Neuronal stem cell (in vitro differentiated cells): ENCODE results near the gene MTG1.

Experiments used
- DNase-seq: peaks from one replicate; pipeline ENCODE4 v3.0.0-alpha.2; 2013; ENCODE audit warnings: low spot score
- H2AFZ ChIP-seq: one replicate; pipeline ENCODE4 v1.6.1; 2013; ENCODE audit warnings: mild to moderate bottlenecking, low read length, inconsistent platforms
- H2AK5ac ChIP-seq: 2 replicates; pipeline ENCODE4 v1.6.1; 2013; ENCODE audit warnings: low read depth, mild to moderate bottlenecking, inconsistent platforms, low read length, moderate library complexity, mixed read lengths
- H2BK120ac ChIP-seq: 2 replicates; pipeline ENCODE4 v1.6.1; 2013; ENCODE audit warnings: low read depth, mild to moderate bottlenecking, inconsistent platforms, low read length, moderate library complexity, mixed read lengths
- H2BK12ac ChIP-seq: one replicate; pipeline ENCODE4 v1.6.1; 2013; ENCODE audit warnings: low read length, inconsistent platforms
- H2BK15ac ChIP-seq: 2 replicates; pipeline ENCODE4 v1.6.1; 2013; ENCODE audit warnings: mild to moderate bottlenecking, low read length, inconsistent platforms, mixed read lengths
- H2BK5ac ChIP-seq: one replicate; pipeline ENCODE4 v1.6.1; 2013; ENCODE audit warnings: inconsistent platforms, mild to moderate bottlenecking, low read length, moderate library complexity
- H3K14ac ChIP-seq: one replicate; pipeline ENCODE4 v1.6.1; 2013; ENCODE audit warnings: low read length, inconsistent platforms
- H3K18ac ChIP-seq: 2 replicates; pipeline ENCODE4 v1.6.1; 2013; ENCODE audit warnings: low read length, inconsistent platforms
- H3K23ac ChIP-seq: 2 replicates; pipeline ENCODE4 v1.6.1; 2013; ENCODE audit warnings: low read depth, mild to moderate bottlenecking, mixed read lengths, low read length, inconsistent platforms; ENCODE audit not compliant: poor library complexity
- H3K27ac ChIP-seq: replicated peaks from 3 replicates; pipeline ENCODE4 v1.5.1; 2013; ENCODE audit warnings: low read length, inconsistent platforms
- H3K27me3 ChIP-seq, 3 experiments: 2 replicates each; pipeline ENCODE4 v1.6.1; 2013; ENCODE audit warnings: low read length in 3 of 3, mild to moderate bottlenecking in 2 of 3, inconsistent platforms in 1 of 3, low read depth in 1 of 3, mixed read lengths in 1 of 3, moderate library complexity in 1 of 3; ENCODE audit not compliant: control insufficient read depth in 3 of 3, insufficient read depth in 3 of 3
- H3K36me3 ChIP-seq, 2 donors: replicated peaks in 1 of 2; 2 replicates each; pipeline ENCODE4 v1.6.1; 2013; ENCODE audit warnings: low read length in 2 of 2; ENCODE audit not compliant: control insufficient read depth in 2 of 2, insufficient read depth in 2 of 2
- H3K4ac ChIP-seq: 2 replicates; pipeline ENCODE4 v1.6.1; 2013; ENCODE audit warnings: inconsistent platforms, mild to moderate bottlenecking, low read length, moderate library complexity
- H3K4me1 ChIP-seq, 2 donors: 1 replicate in 1 of 2; 2 replicates in 1 of 2; pipeline ENCODE4 v1.6.1; 2013; ENCODE audit warnings: low read length in 2 of 2, low read depth in 1 of 2; ENCODE audit not compliant: control insufficient read depth in 2 of 2, insufficient read depth in 1 of 2
- H3K4me2 ChIP-seq: one replicate; pipeline ENCODE4 v1.6.1; 2013; ENCODE audit warnings: mild to moderate bottlenecking, low read length, inconsistent platforms; ENCODE audit not compliant: insufficient read depth, poor library complexity, severe bottlenecking
- H3K4me3 ChIP-seq, 2 donors: 2 replicates each; pipeline ENCODE4 v1.5.1; 2013; ENCODE audit warnings: low read length in 2 of 2, mild to moderate bottlenecking in 2 of 2, inconsistent platforms in 1 of 2, moderate library complexity in 1 of 2
- H3K79me1 ChIP-seq: one replicate; pipeline ENCODE4 v1.6.1; 2013; ENCODE audit warnings: low read depth, mild to moderate bottlenecking, inconsistent platforms, low read length, moderate library complexity
- H3K9ac ChIP-seq: one replicate; pipeline ENCODE4 v1.6.1; 2013; ENCODE audit warnings: mild to moderate bottlenecking, low read depth, low read length, inconsistent platforms; ENCODE audit not compliant: poor library complexity
- H3K9me3 ChIP-seq, 2 donors: replicated peaks in 1 of 2; 2 replicates each; pipeline versions ENCODE3 to v1.6.1; 2013; ENCODE audit warnings: low read length in 2 of 2, mild to moderate bottlenecking in 2 of 2, inconsistent platforms in 1 of 2, low read depth in 1 of 2, mixed read lengths in 1 of 2, moderate library complexity in 1 of 2; ENCODE audit not compliant: control insufficient read depth in 2 of 2, insufficient read depth in 1 of 2
- H4K8ac ChIP-seq: one replicate; pipeline ENCODE4 v1.6.1; 2013; ENCODE audit warnings: low read depth, mild to moderate bottlenecking, inconsistent platforms, low read length, moderate library complexity
- H4K91ac ChIP-seq: one replicate; pipeline ENCODE4 v1.6.1; 2013; ENCODE audit warnings: low read length, low read depth, mild to moderate bottlenecking, inconsistent platforms; ENCODE audit not compliant: poor library complexity
- WGBS, 2 donors: extraction: QIAGEN DNeasy Blood & Tissue Kit; methylation state at CpG; one replicate each; pipeline ENCODE4 v1.1.7; 2013; ENCODE audit warnings: missing lambda C conversion rate in 2 of 2, mixed read lengths in 1 of 2; ENCODE audit not compliant: insufficient read length in 2 of 2, insufficient replicate concordance in 1 of 2; ENCODE audit errors: extremely low coverage in 2 of 2; 5-methylcytosine and 5-hydroxymethylcytosine counted together

MTG1 gene

GRCh38 chr10:133391249-133391635 lies 2.7 kb upstream of the MTG1 start:
- H3K4me2 ChIP-seq, result no peak overlapping the region
- no peak overlapping the region for H3K27ac ChIP-seq
- no peak overlapping the region for H4K91ac ChIP-seq
- H3K9ac ChIP-seq, result no peak overlapping the region
- H2BK5ac ChIP-seq, result no peak overlapping the region
- no peak overlapping the region for H4K8ac ChIP-seq
- DNase-seq, result no peak
- no peaks in the 10 kb centered on the region for H3K27me3 ChIP-seq
- H3K4me1 ChIP-seq, result peaks cover 0 to 2% of the 10 kb centered on the region in 2 donors
- H2BK12ac ChIP-seq, result no peak overlapping the region
- H3K9me3 ChIP-seq, result no peaks in the 10 kb centered on the region
- H3K79me1 ChIP-seq, result peaks cover under 1% of the 10 kb centered on the region
- H2AK5ac ChIP-seq, result no peak overlapping the region
- no peak overlapping the region for H2AFZ ChIP-seq
- no CpG with 5 or more reads among the region's 12 CpGs for WGBS, 2 donors
- H3K36me3 ChIP-seq, result peaks cover 5 to 11% of the 10 kb centered on the region in 2 donors
- no peak overlapping the region for H2BK120ac ChIP-seq
- no peak overlapping the region for H3K14ac ChIP-seq
- no peak overlapping the region for H3K4ac ChIP-seq
- H3K18ac ChIP-seq, result no peak overlapping the region
- peak overlapping the region in 1 of 2 donors; percentile 39 for H3K4me3 ChIP-seq
- H2BK15ac ChIP-seq, result no peak overlapping the region
- no peak overlapping the region for H3K23ac ChIP-seq

DNA sequence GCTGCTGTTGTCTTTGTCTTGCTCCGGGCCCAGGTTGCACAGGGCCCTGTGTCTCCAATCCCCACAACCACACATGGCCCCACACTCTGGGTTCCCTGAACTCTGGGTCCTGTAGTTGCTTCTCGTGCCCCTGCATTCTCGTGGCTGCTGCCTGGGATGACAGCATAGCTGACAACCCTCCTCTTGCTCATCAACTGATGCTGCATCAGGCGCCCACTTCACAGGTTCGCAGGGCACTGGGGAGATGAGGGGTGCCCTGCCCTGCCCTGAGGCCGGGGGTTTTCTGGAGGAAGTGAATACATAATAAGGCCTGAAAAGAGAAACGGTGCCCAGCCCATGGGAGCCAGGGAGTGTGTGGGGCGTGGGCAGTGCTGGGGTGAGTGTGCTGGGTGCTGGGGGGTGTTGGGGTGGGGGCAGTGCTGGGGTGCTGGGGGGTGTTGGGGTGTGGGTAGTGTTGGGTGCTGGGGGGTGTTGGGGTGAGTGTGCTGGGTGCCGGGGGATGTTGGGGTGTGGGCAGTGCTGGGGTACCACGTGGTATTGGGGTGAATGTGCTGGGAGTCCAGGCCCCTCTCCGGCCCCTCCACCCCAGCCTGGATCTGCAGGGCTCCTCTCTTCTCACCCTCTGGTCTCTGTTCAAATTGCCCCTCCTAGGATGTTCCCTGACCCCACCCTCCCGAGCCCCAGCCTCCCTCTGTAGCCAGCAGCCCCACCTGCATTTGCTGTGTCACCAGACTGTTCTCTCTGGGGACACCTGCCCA lies 2.0 kb upstream of the MTG1 start:
- Histone ChIP-seq H3K36me3 (peaks cover 6 to 18% of the 10 kb centered on the region in 2 donors), H3K27me3 (no peaks in the 10 kb centered on the region), H2AFZ (no peak overlapping the region), H3K4me3 (peak overlapping the region in 1 of 2 donors; percentile 32), H3K4ac (no peak overlapping the region), H3K27ac (no peak overlapping the region), H3K23ac (no peak overlapping the region), H4K91ac (no peak overlapping the region), H2BK5ac (no peak overlapping the region), H2AK5ac (no peak overlapping the region), H3K4me1 (peaks cover 0 to 2% of the 10 kb centered on the region in 2 donors), H2BK15ac (no peak overlapping the region), H3K18ac (no peak overlapping the region), H3K79me1 (peaks cover 1% of the 10 kb centered on the region), H3K4me2 (no peak overlapping the region), H2BK120ac (no peak overlapping the region), H3K9me3 (no peaks in the 10 kb centered on the region), H2BK12ac (no peak overlapping the region), H3K9ac (no peak overlapping the region), H3K14ac (no peak overlapping the region), H4K8ac (no peak overlapping the region)
- WGBS, 2 donors, result no CpG with 5 or more reads among the region's 12 CpGs
- DNase-seq, result no peak

GRCh38 chr10:133393401-133394063 lies 425 bp upstream of the MTG1 start:
- H2AK5ac ChIP-seq, result no peak overlapping the region
- no peak overlapping the region for H3K23ac ChIP-seq
- no peak overlapping the region for H2BK5ac ChIP-seq
- H3K36me3 ChIP-seq, result peaks cover 12 to 31% of the 10 kb centered on the region in 2 donors
- peak overlapping the region; percentile 95 for H2AFZ ChIP-seq
- H3K4me3 ChIP-seq, result peak overlapping the region in 1 of 2 donors; percentile 92
- H3K4ac ChIP-seq, result no peak overlapping the region
- no peak overlapping the region for H2BK15ac ChIP-seq
- H3K9me3 ChIP-seq, result no peaks in the 10 kb centered on the region
- peaks cover 4% of the 10 kb centered on the region for H3K79me1 ChIP-seq
- peaks cover 0 to 2% of the 10 kb centered on the region in 2 donors for H3K4me1 ChIP-seq
- no peak overlapping the region for H4K91ac ChIP-seq
- no peak overlapping the region for H2BK12ac ChIP-seq
- no peak overlapping the region for H3K9ac ChIP-seq
- H3K27ac ChIP-seq, result peak overlapping the region; percentile 36
- H3K4me2 ChIP-seq, result peak overlapping the region; percentile 14
- no peak overlapping the region for H3K14ac ChIP-seq
- no peak overlapping the region for H2BK120ac ChIP-seq
- H3K18ac ChIP-seq, result peak overlapping the region; percentile 7
- H3K27me3 ChIP-seq, result no peaks in the 10 kb centered on the region
- H4K8ac ChIP-seq, result no peak overlapping the region
- peak; percentile 8 for DNase-seq
- WGBS, 2 donors, result no CpG with 5 or more reads among the region's 27 CpGs

- Histone ChIP-seq H3K27me3 (no peaks in the 10 kb centered on the region), H3K4ac (no peak overlapping the region), H2AFZ (peak overlapping the region; percentile 95), H2BK120ac (no peak overlapping the region), H3K9ac (no peak overlapping the region), H4K91ac (no peak overlapping the region), H3K18ac (no peak overlapping the region), H3K79me1 (peaks cover 4% of the 10 kb centered on the region), H3K14ac (no peak overlapping the region), H3K27ac (no peak overlapping the region), H3K4me3 (peak overlapping the region; percentile 92 to 100), H3K36me3 (peaks cover 18 to 44% of the 10 kb centered on the region in 2 donors), H2BK12ac (no peak overlapping the region), H2BK15ac (no peak overlapping the region), H3K9me3 (no peaks in the 10 kb centered on the region), H3K4me2 (peak overlapping the region; percentile 69), H4K8ac (peak overlapping the region; percentile 45), H2AK5ac (no peak overlapping the region), H3K23ac (no peak overlapping the region), H3K4me1 (peaks cover 0 to 2% of the 10 kb centered on the region in 2 donors), H2BK5ac (no peak overlapping the region)
- no CpG with 5 or more reads among the region's 21 CpGs for WGBS, 2 donors
- no peak for DNase-seq
Observed at GRCh38 chr10:133394801-133395221, 854 bp downstream of the MTG1 start.
